LNCAP (cell line): Measurements from ENCODE around the gene PRR9.

Source experiments
- CTCF ChIP-seq: fragments of 450-650 bp; IDR thresholded peaks from 2 replicates; pipeline ENCODE4 v1.5.1; 2017; ENCODE audit warnings: mild to moderate bottlenecking

The PRR9 gene

GRCh38 chr1:153248176-153248879 lies 30.9 kb downstream of the PRR9 start:
- TF ChIP-seq CTCF = no peak

GRCh38 chr1:153250166-153250565 lies 32.8 kb downstream of the PRR9 start:
- TF ChIP-seq CTCF = no peak

GRCh38 chr1:153251087-153251486 lies 33.7 kb downstream of the PRR9 start:
- TF ChIP-seq CTCF = no peak

- TF ChIP-seq CTCF = no peak
Observed at GRCh38 chr1:153251562-153251961, 34.2 kb downstream of the PRR9 start.

GRCh38 chr1:153251988-153252387 lies 34.6 kb downstream of the PRR9 start:
- no peak for TF ChIP-seq CTCF

- TF ChIP-seq CTCF = no peak
Observed at GRCh38 chr1:153253076-153253475, 35.7 kb downstream of the PRR9 start.

- no peak for TF ChIP-seq CTCF
Observed at GRCh38 chr1:153253693-153254092, 36.3 kb downstream of the PRR9 start.

- TF ChIP-seq CTCF = no peak
Observed at GRCh38 chr1:153259387-153259786, 42.0 kb downstream of the PRR9 start, which contains the start of gene LORICRIN. Gene LORICRIN, plus strand, starts transcription at chr1:153259687. Its CDS starts 1,263 bp downstream, at chr1:153260950.
